GM19035 (cell line): ENCODE measurements around the gene NFATC4.

Experiments
- ATAC-seq: cut with Tn5 transposase; IDR thresholded peaks from one replicate; pipeline ENCODE4 v1.9.1; 2021; ENCODE audit not compliant: unreplicated experiment

Gene NFATC4

DNA sequence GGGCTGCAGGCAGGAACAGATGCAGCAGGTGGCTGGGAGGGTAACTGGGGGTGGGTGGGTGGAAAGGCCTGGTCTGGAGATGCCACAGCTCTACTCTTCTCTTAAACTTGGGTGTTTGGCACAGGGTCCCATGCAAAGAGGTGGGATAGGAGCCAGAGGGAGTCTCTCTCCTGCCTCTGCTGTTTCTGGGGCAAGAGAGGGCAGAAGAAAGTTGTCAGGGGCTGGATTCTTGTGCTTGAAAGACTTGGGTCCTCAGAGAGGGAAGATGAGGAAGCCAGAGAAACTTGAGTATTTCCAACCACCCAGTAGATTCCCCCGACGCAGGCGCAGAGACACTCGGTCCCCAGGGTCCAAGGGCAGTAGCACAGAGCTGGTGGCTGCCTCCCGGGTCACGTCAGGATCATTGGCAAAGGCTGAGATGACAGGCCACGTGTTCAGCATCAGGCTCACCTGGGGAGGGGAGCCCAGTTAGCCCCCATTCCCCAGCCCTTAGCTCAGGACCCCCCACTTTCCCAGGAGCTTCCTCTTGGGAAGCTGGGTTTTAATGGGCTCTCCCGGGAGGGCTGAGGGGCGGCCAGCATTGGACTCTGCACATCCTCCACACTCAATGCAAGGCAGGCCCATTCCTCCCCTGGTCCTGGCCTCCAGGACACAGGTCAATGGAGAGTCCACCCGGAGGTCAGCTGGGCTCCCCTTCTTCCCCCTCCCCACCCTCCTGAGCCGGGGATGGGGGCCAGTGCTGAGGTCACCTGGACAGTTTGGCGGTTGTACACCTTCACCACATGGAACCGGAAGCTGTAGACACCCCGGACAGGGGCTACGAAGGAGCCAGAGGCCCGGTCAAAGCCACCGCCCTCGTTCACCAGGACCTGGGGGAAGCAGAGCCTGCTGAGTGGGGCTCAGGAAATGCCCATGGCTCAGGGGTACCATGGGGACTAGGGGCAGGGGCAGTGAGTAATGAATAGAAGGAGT is 59.8 kb downstream of the NFATC4 start:
- ATAC-seq: no peak

DNA sequence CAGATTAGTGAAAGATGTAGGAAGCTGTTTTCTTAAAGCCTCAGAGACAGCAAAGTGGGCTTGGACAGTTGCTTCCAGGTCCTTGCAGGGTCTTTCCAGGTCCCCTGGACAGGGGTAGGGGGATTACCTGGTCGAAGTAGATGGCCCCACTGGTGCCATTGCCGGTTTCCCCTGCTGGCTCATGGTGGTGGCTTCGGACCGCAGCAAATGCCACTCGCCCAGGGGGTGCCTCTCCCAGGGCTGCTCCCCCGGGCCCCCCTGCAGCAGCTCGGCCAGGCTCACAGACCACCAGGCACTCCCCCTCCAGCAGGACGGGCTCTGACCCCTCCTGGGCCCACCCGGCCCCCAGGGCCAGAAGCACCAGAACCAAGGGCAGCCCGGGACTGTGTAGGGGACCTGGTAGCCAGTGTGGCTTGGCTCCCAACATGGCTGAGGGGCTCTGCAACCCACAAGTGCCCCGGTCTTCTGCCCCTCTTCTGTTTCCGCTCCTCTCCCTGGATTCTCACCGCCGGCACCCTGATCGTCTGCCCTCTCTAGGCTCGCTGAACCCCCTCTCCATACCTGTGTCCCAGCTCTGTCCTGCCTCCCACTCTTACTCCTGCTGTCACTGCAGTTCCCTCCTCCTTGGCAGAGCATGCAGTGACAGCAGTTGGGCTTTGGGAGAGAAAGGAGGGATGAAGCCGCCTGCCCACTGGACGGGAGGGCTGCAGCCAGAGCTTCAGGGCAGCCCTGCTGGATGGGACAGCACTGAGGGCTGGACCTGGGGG is 60.8 kb downstream of the NFATC4 start:
- ATAC-seq: no peak
